ENCODE data around the gene ANKH.

ANKH gene

GRCh38 chr5:14787801-14788579, 83.6 kb downstream of the ANKH start:
- Mint-ChIP-seq H3K4me1 (ENCODE audit: low read depth) (peaks cover 11% of the 10 kb centered on the region), H3K9me3 (no peaks in the 10 kb centered on the region), H3K4me3 (no peak overlapping the region), H3K27me3 (ENCODE audit: low read depth) (no peaks in the 10 kb centered on the region), H3K36me3 (ENCODE audit: low read depth) (peaks cover 3% of the 10 kb centered on the region), H3K27ac (no peak overlapping the region)

DNA sequence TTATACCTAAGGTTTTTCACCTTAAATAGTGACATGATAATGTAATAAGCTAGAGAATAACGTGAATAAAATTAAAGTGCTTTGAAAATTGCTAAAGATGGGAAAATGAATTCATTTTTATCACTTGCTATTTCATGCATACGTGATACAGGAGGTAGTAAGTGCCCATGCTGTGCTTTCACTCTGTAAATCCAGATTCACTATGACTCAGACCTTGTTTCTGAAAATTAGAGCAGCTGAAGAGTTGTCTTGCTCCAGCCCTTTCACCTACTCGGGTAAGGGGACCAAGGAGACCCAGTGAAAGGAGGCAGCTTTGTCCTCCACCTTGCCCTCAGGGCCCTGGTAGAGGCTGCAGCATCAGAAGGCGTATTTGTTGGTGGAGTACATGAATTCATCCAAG, 87.9 kb downstream of the ANKH start:
- H3K4me3 Mint-ChIP-seq, result no peak overlapping the region
- H3K36me3 Mint-ChIP-seq (ENCODE audit: low read depth), result peaks cover 7% of the 10 kb centered on the region
- H3K27ac Mint-ChIP-seq, result no peak overlapping the region
- peaks cover 12% of the 10 kb centered on the region for H3K4me1 Mint-ChIP-seq (ENCODE audit: low read depth)
- H3K27me3 Mint-ChIP-seq (ENCODE audit: low read depth), result no peaks in the 10 kb centered on the region
- H3K9me3 Mint-ChIP-seq, result no peaks in the 10 kb centered on the region

- Mint-ChIP-seq H3K27ac (no peak overlapping the region), H3K4me1 (ENCODE audit: low read depth) (peaks cover 12% of the 10 kb centered on the region), H3K27me3 (ENCODE audit: low read depth) (no peaks in the 10 kb centered on the region), H3K9me3 (no peaks in the 10 kb centered on the region), H3K4me3 (no peak overlapping the region), H3K36me3 (ENCODE audit: low read depth) (peaks cover 6% of the 10 kb centered on the region)
Measured at GRCh38 chr5:14782591-14782990, 89.0 kb downstream of the ANKH start.

DNA sequence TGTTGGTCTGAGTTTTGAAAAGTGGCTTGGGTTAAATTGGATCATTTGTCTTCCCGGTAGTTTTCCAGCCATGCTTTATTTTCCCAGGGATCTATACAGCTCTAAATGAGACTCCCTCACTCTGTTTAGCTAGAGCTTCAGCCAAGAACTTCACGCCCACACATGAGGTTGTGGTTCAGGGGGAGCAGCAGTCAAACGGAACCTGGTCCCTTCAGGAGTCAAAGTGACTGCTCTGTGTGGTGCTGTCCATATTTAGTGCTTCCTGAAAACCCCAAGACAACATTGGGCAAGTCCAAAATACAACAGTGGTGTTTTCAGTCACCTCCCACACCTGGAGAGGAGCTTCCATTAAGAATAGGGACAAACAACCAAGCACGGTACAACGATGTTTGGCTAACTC, 90.5 kb downstream of the ANKH start:
- peaks cover 12% of the 10 kb centered on the region for H3K4me1 Mint-ChIP-seq (ENCODE audit: low read depth)
- no peak overlapping the region for H3K4me3 Mint-ChIP-seq
- no peaks in the 10 kb centered on the region for H3K27me3 Mint-ChIP-seq (ENCODE audit: low read depth)
- no peak overlapping the region for H3K27ac Mint-ChIP-seq
- H3K36me3 Mint-ChIP-seq (ENCODE audit: low read depth), result peaks cover 6% of the 10 kb centered on the region
- no peaks in the 10 kb centered on the region for H3K9me3 Mint-ChIP-seq

GRCh38 chr5:14779975-14780374, 91.6 kb downstream of the ANKH start:
- H3K4me3 Mint-ChIP-seq, result no peak overlapping the region
- peaks cover 6% of the 10 kb centered on the region for H3K36me3 Mint-ChIP-seq (ENCODE audit: low read depth)
- H3K27ac Mint-ChIP-seq, result no peak overlapping the region
- H3K27me3 Mint-ChIP-seq (ENCODE audit: low read depth), result no peaks in the 10 kb centered on the region
- peaks cover 12% of the 10 kb centered on the region for H3K4me1 Mint-ChIP-seq (ENCODE audit: low read depth)
- no peaks in the 10 kb centered on the region for H3K9me3 Mint-ChIP-seq

- H3K36me3 Mint-ChIP-seq (ENCODE audit: low read depth), result peaks cover 5% of the 10 kb centered on the region
- H3K9me3 Mint-ChIP-seq, result no peaks in the 10 kb centered on the region
- no peak overlapping the region for H3K4me3 Mint-ChIP-seq
- no peak overlapping the region for H3K27ac Mint-ChIP-seq
- H3K27me3 Mint-ChIP-seq (ENCODE audit: low read depth), result no peaks in the 10 kb centered on the region
- H3K4me1 Mint-ChIP-seq (ENCODE audit: low read depth), result peaks cover 11% of the 10 kb centered on the region
Measured at GRCh38 chr5:14778792-14779070, 92.8 kb downstream of the ANKH start.

DNA sequence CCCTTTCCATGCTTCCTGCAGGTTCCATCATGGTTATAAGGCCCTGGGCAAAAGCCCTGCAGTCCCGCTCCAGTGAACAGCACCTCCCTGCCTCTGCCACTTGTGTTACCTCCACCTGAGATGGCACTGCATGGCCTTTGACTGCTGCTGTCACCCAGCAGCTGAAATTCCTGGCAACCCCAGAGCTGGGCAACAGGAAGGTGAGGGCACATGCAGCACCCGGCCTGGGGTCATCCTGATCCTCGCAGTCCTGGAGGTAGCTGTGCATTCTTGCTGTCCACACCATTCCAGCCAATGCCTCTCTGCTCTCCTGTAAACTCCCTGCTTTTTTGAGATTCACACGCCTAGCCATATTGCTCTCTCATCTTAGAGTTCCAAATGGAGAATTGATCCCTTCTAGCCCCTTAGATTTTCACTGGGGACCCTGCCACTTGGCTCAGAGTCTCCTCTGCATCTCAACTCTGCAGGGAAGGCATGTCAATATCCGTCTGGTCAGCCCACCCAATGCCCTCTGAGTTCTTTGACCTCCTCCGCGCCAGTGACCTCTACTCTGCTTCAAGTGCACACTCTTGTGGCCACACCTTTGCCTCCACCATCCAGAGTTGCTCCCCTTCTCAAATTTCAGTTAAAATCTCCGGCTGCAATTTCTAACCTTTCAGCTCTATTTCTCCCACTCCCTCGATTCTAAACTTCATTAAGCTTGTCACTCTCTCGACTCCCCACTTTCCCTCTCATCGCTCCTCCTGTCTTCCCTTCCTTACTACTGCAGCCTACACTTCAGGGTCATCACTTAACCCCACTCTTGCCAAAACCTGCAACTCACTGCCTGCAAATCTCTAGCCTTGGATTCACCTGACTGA, 93.4 kb downstream of the ANKH start:
- Mint-ChIP-seq H3K27me3 (ENCODE audit: low read depth) (no peaks in the 10 kb centered on the region), H3K9me3 (no peaks in the 10 kb centered on the region), H3K27ac (no peak overlapping the region), H3K4me3 (no peak overlapping the region), H3K36me3 (ENCODE audit: low read depth) (peaks cover 4% of the 10 kb centered on the region), H3K4me1 (ENCODE audit: low read depth) (peaks cover 7% of the 10 kb centered on the region)

- Mint-ChIP-seq H3K9me3 (no peaks in the 10 kb centered on the region), H3K36me3 (ENCODE audit: low read depth) (peaks cover 4% of the 10 kb centered on the region), H3K27ac (no peak overlapping the region), H3K4me3 (no peak overlapping the region), H3K27me3 (ENCODE audit: low read depth) (no peaks in the 10 kb centered on the region), H3K4me1 (ENCODE audit: low read depth) (peaks cover 7% of the 10 kb centered on the region)
Measured at GRCh38 chr5:14777187-14777586, 94.4 kb downstream of the ANKH start.

DNA sequence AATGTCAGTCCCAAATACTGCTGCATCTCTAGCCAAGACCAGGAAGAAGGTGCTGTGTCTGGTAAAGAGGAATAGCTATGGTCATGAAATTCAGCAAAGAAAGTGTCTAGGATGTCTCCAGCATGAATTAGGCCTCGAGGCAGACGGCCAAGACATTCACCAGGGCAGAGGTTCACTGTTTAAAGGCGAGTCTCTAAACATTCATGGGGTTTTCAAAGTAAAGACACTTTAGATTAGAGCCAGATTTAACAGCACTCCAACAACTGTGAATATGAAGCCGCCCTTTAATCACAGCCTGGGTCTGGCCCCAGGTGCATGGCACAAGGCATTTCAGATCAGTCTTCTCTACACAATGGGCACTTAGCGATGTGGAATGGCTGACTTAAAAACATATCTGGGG, 95.0 kb downstream of the ANKH start:
- H3K4me3 Mint-ChIP-seq, result no peak overlapping the region
- peaks cover 3% of the 10 kb centered on the region for H3K4me1 Mint-ChIP-seq (ENCODE audit: low read depth)
- no peaks in the 10 kb centered on the region for H3K9me3 Mint-ChIP-seq
- H3K36me3 Mint-ChIP-seq (ENCODE audit: low read depth), result peaks cover 4% of the 10 kb centered on the region
- no peaks in the 10 kb centered on the region for H3K27me3 Mint-ChIP-seq (ENCODE audit: low read depth)
- no peak overlapping the region for H3K27ac Mint-ChIP-seq

- Mint-ChIP-seq H3K4me1 (ENCODE audit: low read depth) (no peaks in the 10 kb centered on the region), H3K9me3 (no peaks in the 10 kb centered on the region), H3K36me3 (ENCODE audit: low read depth) (peaks cover 4% of the 10 kb centered on the region), H3K4me3 (no peak overlapping the region), H3K27ac (no peak overlapping the region), H3K27me3 (ENCODE audit: low read depth) (no peaks in the 10 kb centered on the region)
Measured at GRCh38 chr5:14775857-14776256, 95.7 kb downstream of the ANKH start.

DNA sequence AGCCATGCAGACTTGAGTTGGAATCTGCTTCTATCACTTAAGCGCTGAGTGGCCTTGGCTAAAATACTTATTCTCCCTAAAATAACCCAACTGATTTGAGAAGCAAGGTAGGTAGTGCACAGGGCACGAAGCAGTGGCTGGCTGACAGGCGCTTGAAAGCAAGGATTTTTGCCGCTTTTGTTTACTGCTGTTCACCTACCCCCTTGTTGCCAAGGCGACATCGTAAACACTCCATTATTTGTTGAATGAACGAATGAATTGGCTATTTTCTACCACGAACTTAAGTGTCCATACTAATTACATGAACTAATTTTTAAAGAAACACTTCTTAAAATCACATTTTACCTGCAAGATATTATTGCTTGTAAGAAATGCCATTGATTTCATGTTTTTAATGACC, 98.0 kb downstream of the ANKH start:
- no peaks in the 10 kb centered on the region for H3K27me3 Mint-ChIP-seq (ENCODE audit: low read depth)
- H3K4me3 Mint-ChIP-seq, result no peak overlapping the region
- H3K4me1 Mint-ChIP-seq (ENCODE audit: low read depth), result no peaks in the 10 kb centered on the region
- no peak overlapping the region for H3K27ac Mint-ChIP-seq
- H3K36me3 Mint-ChIP-seq (ENCODE audit: low read depth), result no peaks in the 10 kb centered on the region
- H3K9me3 Mint-ChIP-seq, result no peaks in the 10 kb centered on the region

DNA sequence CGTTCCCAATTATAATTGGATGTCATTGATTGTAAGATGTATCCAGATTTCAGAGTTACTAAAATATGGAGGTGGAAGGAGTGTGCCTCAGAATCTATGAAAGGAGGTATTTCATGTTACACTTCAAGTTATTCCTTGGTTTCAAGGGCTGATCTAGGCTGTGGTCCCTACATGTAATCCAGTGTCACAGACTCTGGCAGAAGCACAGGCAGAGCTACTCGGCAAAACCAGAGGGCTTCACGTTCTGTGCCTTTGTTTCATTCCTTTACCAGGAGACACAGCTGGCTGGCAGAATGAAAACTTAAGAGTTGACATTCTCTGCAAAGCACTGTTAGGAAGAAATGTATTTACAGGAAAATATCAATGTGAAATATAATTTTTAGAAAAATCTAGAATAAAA, 99.6 kb downstream of the ANKH start:
- Mint-ChIP-seq H3K9me3 (no peaks in the 10 kb centered on the region), H3K36me3 (ENCODE audit: low read depth) (no peaks in the 10 kb centered on the region), H3K27ac (no peak overlapping the region), H3K4me3 (no peak overlapping the region), H3K4me1 (ENCODE audit: low read depth) (peaks cover 7% of the 10 kb centered on the region), H3K27me3 (ENCODE audit: low read depth) (no peaks in the 10 kb centered on the region)

GRCh38 chr5:14771189-14771588, 100.4 kb downstream of the ANKH start:
- H3K9me3 Mint-ChIP-seq, result no peaks in the 10 kb centered on the region
- H3K36me3 Mint-ChIP-seq (ENCODE audit: low read depth), result peaks cover 2% of the 10 kb centered on the region
- no peak overlapping the region for H3K27ac Mint-ChIP-seq
- no peaks in the 10 kb centered on the region for H3K27me3 Mint-ChIP-seq (ENCODE audit: low read depth)
- no peak overlapping the region for H3K4me3 Mint-ChIP-seq
- peaks cover 12% of the 10 kb centered on the region for H3K4me1 Mint-ChIP-seq (ENCODE audit: low read depth)

DNA sequence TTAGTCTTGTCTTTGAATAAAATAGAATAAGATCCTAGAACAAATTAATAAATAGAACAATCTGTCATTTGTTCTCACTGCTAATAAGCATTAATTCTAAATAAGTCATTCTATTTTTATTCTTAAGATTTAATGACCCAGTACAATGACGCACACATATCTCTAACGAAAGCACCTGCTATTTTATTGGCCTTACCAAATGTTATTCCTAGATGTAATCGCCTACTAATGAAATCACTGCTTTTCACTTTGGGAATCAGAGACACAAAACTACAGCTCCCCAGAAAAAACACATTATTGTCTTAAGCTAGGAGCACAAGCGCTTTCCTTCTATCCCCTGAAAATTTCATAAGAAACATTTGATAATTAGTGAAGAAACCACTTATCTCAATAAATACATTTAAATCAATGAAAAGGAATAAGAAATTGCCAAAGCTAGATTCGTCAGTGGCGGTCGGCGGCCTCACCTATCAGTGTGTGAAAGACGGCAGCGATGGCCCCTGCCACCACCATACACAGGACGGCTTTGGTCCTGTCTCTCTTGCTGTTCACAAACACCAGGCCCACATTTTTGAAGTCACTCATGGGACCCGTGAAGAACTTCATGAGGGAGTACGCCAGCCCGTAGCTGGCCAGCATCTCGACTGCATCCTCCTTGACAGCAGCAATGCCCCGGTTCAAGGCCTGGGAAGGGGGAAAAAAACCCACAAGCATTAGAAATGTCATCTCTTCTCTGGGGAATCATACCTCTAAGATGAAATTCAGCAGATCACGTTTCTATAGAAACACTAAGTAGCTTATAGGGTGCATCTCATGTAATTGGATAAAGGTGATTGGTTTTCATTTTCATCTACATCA, 102.8 kb downstream of the ANKH start:
- peaks cover 2% of the 10 kb centered on the region for H3K36me3 Mint-ChIP-seq (ENCODE audit: low read depth)
- H3K4me1 Mint-ChIP-seq (ENCODE audit: low read depth), result peaks cover 12% of the 10 kb centered on the region
- H3K4me3 Mint-ChIP-seq, result no peak overlapping the region
- no peak overlapping the region for H3K27ac Mint-ChIP-seq
- H3K9me3 Mint-ChIP-seq, result no peaks in the 10 kb centered on the region
- no peaks in the 10 kb centered on the region for H3K27me3 Mint-ChIP-seq (ENCODE audit: low read depth)

Data from T-helper 1 cell treated with Interleukin-12 subunit alpha and Interleukin-12 subunit beta and Interleukin-4 antibody, amounts not matched to agents 30 μg/mL and 1 μg/mL, for 36 hours (primary cell).